ENCODE data around the gene RNF208.

GRCh38 chr9:137244486-137245449 lies 22.7 kb upstream of the RNF208 start:
- TF ChIP-seq CTCF (IDR thresholded peaks at IDR 0.05) = no peak
- TF ChIP-seq POLR2A (IDR thresholded peaks at IDR 0.05) = peak in 2 of 3 donors; percentile 4 to 7

All from body of pancreas (tissue), 4 donors.